HG03521 (cell line): ENCODE data around the gene DLX5.

ENCODE experiments used
- ATAC-seq: cut with Tn5 transposase; IDR thresholded peaks from one replicate; pipeline ENCODE4 v1.9.1; 2021; ENCODE audit warnings: mild to moderate bottlenecking, moderate library complexity; ENCODE audit not compliant: unreplicated experiment

Gene DLX5

DNA sequence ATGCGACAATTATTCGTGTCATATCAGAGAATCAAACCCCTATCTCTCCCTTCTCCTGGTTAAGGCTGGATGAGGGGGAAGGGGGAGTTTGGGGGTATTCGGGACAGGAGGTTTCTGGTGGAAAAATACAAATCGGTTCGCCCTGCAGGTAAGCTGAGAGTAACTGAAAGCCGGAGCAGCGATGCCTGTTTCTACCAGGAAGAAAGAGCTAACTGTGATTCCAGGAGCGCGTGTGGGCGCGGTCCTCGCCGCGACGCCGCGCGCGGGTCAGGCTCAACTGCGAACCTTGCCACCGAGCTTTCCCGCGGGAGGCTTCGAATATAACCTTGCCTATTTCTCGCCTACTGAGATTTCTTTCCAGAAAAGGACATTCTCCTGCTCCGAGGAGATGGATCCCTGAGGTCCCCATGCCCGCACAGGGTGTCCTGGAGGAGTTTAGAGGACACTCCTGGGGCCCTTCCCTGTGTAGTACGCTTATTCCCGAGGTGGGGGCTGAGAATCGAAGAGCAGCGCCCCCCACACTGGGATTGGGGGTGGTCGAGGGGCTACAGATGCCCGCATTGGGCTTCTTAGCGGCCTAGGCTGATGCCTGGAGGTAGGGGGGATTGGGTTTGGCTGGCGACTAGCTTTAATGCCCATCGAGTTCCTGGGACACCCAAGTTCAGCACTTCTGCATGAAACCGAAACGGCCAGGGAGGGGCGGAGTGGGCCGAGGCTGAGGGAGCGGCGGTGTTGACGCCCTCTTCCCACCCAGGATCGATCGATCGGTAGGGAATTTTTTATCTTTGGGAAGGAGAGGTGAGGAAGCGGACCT is 32.2 kb downstream of the DLX5 start:
- no peak for ATAC-seq

DNA sequence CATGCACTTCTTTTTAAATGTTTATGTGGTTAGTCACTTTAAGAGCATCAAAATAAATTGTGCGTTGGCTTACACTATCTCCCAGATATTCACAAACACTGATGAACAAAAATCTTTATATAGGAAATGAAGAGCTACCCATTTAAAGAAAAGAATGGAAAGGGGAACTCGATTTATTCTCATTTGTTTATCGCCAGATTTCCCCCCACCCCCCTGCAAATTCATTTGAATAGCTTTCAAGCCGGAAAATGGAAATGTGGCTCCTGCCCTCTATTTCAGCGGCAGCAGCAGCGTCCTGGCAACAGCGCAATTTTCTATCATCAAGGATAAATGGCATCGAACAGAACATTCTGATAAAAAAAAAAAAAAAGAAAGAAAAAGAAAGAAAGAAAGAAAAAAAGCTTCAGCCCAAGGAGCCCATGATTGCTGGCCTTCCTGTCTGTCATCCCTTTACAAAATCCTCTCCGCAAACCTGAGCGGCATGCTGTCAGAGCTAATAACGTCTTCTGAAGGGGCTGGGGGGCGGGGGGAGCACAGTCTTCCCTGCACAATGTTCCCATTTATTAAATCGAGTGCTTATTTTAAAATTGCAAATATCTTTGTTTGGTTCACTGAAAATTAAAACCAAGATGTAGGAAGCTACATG is 33.0 kb downstream of the DLX5 start:
- ATAC-seq: no peak

DNA sequence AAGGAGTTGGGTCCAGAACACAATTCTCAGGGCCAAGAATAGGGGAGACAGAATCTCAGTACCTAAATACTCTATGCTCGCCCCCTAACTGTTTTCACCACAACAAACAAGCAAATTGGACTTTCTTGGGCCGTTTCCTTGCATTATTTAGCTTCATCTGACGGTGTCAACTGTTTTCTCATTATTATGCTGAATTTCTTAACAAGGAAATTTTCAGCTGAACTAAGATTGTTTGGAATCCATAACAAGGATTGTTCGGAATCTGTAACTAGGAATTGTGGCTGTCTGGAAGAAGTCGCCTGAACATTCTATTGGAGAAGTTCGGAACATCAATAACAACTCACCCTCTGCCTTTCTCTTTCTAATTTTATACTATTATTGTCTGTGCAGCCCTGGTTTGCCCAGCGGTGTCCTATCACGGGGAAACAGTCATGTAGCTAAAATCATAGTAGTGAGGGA is 34.7 kb downstream of the DLX5 start:
- ATAC-seq: no peak

DNA sequence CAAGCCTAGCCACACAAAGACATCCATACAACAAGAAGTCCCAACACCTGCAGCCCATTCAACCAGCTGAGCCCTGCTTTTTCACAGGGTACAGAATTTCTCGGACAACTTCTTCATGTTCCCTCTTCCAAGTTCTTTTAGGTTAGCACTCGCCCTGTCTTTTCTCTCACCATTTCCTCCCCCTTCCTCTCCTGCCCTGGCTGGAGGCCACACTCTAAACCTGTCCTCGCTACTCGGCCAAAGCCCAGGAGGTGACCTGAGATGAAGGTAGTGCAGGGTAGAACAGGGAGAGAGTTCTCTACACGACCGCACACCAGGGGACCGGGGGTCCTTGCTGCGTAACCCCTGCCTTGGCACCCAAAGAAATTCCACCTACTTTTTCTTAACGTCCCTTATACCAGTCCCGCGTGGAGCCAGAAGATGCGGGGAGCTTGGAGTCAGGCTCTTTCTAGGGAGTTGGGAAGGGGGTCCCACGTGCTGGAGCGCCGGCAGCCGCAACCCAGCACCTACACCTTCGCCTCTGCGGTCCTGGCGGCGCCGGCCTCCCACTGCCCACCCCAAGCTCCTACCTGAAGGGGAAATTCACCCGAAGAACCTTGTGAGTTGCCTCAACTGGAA is 35.3 kb downstream of the DLX5 start:
- ATAC-seq: no peak

DNA sequence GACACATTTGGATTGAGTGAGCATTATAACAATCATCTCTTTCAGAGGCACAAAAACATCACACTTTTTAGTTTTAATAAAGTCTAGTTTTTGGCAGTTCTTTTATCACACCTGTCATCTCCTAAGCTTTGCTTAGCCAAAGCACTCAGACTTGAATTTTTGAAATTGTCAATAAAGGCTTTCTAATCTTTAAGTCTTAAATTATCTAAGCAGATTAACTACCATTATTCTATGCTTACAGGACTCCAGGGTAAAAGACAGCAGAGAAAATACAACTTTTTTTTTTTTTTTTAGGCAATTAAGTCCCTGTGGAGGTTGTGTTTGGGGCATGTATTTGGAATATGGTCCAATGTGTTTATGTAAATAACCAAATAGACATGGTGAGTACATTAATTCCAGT is 36.9 kb downstream of the DLX5 start:
- no peak for ATAC-seq

DNA sequence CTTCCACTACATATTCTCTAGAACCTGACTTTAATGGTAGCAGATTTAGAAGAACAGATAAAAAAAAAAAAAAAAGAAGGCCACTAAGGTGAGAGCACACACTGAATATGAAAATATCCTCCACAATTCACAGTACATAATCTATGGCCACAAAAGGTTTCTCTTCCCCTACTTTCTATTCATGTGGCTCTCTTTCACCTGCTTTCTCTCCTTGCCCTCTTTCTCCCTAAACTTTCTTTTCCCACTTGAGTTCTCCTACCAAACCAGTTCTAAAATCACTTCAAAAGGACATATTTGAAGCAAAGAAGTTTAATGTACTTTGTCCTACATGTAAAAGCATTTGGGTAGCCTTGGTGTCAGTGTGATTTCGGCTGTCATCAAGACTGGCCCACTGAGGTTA is 37.7 kb downstream of the DLX5 start:
- ATAC-seq: no peak

DNA sequence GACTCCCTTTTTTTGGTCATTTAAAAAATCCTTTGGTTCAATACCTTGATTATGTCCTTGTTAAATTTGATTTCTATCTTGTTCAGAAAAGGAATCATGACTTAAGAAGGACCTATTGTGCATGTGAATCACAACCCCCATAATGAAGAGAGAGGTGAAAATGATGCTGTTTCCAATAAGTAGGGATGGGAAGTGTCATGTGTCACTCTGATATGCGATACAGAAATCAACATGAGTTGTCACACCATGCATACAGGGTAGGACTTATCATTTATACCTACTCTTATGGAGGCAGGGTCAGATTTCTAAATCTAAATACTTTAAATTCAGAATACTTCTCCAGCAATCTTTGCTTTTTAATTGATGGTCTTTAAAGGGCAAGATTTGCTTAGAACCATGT is 38.6 kb downstream of the DLX5 start:
- no peak for ATAC-seq

DNA sequence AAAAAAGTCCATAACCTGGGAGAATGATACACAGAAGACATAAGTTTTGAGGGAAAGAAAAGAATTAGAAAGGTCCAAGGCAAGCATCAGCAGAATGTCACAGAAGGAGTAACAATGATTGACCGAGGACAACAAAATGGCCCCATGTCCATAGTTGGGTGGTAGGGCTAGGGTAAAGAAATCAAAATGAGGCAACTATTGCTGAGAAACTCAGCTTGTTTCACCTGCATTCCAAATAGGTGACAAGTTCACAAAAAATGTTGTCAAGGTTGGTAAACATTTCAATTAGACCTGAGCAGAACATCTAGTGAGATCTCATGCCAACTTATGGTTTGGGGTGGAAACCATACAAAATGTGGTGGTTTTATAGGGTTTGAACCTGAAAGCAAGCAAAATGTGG is 42.0 kb downstream of the DLX5 start:
- ATAC-seq: no peak

DNA sequence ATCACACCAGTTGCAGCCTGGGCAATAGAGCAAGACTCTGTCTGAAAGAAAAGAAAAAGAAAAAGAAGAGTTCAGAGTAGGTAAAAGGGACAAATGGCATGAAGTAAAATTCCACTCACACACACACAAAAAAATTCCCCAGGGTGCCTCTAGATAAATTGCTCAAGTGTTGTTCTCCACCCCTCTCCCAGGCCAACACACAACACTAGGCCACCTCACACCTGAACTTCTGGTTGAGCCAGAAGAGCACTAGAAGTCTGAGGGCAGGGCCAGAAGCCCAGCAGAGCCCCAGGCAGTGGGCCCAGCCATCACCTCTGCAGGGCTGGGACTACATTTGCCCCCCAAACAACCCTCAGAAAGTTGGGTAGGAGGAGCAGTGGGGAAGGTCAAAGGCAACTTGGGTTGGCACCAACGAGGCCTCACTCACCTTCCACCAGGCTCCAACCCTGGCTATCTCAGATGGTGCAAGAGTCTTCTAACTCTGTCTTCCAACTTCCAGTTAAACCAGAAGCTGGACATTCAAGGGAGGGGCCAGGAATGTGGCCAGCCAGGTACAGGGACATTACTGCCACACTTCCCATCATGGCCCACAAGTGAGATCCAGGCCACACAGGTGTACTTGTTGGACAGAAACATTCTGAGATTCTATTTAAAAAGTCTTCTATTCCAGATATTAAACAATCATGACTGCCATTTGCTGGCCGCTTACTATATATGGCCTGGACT is 44.9 kb downstream of the DLX5 start:
- ATAC-seq: no peak

DNA sequence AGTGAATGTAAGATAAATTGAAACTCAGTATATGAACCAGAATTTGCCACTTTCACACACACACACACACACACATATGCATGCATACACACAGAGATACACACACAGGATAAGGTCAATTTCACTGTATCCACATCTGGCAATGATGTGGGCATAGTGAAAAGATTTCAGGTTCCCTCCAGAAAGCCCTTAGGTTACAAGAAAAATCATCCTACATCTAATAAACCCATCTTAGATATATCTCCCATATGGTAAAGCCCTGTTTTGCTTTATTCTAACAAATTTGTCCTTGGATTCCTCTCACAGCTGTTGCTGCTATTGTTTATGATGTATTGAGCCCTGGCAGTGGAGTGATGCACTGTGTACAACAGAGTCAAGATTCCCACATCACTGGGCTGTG is 47.2 kb downstream of the DLX5 start:
- ATAC-seq: no peak

DNA sequence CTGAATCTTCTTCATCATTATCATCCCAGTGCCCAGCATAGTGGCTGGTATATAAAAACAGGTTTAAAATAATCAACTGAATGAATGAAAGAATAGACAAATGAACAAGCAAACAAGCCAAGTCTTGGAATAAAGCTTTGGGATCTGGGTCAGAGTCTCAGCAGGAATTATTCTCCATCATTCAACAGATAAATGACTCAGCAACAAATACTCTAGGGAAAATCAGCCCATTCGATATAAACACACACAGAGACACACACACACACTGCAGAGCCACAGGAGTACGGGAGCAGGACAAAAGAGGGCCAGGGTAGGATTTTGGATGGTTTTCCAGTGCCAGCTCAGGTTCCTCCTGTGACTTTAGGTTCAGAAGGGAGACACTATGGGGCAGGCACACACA is 48.5 kb downstream of the DLX5 start:
- no peak for ATAC-seq

DNA sequence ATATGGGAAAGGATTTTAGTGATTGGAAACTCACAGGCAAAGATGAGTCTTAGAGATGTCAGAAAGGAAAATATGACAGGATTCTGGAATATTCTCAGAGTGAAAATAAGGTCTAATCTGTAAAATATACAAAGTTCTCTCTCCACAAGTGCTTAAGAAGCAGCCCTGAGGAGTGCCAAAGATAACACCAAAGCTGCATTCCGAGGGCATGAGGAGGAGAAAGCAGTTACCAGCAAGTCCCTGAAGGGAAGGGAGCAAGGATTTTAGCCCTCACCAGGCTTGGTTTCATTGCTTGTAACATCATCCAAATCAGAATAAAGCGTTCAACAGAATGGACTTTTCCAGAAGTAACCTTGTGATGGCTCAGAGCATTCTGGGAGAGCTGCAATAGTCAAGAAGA is 50.6 kb downstream of the DLX5 start:
- no peak for ATAC-seq

DNA sequence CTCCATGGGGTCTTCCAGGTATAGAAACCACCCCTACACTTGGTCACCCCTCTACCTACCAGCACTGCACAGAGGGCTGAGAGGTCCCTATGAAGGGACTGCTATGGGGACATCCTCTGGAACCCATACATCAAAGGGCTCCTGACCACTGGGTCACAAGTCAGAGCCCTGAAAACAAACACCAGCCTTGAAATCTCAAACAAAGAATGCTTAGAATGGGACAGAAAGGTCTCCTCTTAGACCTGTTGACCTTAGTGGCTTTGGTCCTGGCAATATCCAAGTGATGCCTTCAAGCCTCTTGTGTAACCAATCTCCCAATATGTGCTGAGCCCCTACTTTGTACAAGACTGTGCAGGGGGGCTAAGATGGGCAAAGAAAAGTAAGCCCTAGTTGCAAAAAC is 53.9 kb downstream of the DLX5 start:
- ATAC-seq: no peak
